Astrocyte of the spinal cord (primary cell): ENCODE measurements around the gene GALNT2.

Experiments
- DNase-seq: peaks from one replicate; pipeline ENCODE4 v3.0.0; 2011; ENCODE audit warnings: low read depth, low spot score
- H3K4me3 ChIP-seq: 2 replicates; pipeline ENCODE4 v1.5.1; 2011; ENCODE audit warnings: low read depth, mild to moderate bottlenecking, low read length, moderate library complexity
- in situ Hi-C: cut with HindIII; loops from 2 replicates; pipeline ENCODE4 v1.10.0; 2017; ENCODE audit warnings: low sequenced_read_pairs
- TF ChIP-seq, protein P1 (sequence below): IDR thresholded peaks from 2 replicates; pipeline ENCODE4 v1.5.1; 2012; ENCODE audit warnings: low read depth, mild to moderate bottlenecking, low read length, inconsistent platforms

The GALNT2 gene

DNA sequence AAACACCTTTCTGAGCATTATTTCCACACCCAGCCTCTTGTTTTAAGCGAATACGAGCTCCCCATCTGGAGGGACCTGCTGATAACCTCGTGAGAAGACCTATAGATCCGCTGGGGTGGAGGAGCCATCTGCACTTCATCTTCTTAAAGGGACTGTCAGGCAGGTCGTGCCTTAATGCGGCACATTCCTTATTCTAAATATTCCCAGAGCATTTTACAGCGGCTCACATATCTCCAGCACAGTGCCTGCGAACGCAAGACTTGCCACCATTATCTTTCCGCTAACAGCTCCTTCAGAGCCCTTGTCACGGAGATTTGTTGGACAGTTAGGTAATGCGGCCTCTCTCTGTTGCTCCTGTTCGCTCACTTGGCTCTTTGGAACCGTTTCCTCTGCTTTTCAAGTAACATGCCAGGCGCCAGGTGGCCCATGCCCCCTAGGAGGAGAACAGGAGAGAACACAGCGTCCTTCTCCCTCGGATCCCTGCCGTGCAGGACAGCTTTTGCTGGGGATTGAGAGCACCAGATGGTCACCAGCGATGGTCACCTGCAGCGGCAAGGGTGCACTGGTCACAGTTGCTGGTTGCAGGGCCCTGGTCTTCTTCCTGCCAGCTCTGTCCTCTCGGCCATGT, 196.6 kb downstream of the GALNT2 start:
- in situ Hi-C loops: no loop called here
- DNase-seq: no peak
- TF ChIP-seq, protein P1, sequence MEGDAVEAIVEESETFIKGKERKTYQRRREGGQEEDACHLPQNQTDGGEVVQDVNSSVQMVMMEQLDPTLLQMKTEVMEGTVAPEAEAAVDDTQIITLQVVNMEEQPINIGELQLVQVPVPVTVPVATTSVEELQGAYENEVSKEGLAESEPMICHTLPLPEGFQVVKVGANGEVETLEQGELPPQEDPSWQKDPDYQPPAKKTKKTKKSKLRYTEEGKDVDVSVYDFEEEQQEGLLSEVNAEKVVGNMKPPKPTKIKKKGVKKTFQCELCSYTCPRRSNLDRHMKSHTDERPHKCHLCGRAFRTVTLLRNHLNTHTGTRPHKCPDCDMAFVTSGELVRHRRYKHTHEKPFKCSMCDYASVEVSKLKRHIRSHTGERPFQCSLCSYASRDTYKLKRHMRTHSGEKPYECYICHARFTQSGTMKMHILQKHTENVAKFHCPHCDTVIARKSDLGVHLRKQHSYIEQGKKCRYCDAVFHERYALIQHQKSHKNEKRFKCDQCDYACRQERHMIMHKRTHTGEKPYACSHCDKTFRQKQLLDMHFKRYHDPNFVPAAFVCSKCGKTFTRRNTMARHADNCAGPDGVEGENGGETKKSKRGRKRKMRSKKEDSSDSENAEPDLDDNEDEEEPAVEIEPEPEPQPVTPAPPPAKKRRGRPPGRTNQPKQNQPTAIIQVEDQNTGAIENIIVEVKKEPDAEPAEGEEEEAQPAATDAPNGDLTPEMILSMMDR: no peak

DNA sequence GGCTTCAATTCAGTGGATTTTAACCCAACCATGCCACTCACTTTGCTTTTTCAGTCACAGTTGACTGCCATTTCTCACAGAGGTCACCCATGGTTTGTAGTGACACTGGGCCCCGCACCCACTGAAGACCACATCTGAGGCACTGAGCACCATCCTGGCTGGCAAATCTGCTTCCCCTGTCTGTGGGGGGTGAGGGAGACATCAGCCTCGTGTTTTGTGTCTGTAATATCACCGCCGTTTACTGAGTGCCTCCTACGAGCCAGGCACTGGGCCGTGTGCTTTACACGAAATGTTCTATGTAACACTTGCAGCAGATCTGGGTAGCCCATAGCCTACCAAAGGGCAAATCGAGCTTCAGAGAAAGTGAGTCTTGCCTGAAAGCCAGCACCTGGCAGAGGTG, 197.3 kb downstream of the GALNT2 start:
- no peak overlapping the region for H3K4me3 ChIP-seq
- in situ Hi-C loops: no loop called here
- TF ChIP-seq, protein P1: no peak
- no peak for DNase-seq

More for the DNA sequence above, 196.6 kb downstream of the GALNT2 start:
- H3K4me3 ChIP-seq: no peak overlapping the region

DNA sequence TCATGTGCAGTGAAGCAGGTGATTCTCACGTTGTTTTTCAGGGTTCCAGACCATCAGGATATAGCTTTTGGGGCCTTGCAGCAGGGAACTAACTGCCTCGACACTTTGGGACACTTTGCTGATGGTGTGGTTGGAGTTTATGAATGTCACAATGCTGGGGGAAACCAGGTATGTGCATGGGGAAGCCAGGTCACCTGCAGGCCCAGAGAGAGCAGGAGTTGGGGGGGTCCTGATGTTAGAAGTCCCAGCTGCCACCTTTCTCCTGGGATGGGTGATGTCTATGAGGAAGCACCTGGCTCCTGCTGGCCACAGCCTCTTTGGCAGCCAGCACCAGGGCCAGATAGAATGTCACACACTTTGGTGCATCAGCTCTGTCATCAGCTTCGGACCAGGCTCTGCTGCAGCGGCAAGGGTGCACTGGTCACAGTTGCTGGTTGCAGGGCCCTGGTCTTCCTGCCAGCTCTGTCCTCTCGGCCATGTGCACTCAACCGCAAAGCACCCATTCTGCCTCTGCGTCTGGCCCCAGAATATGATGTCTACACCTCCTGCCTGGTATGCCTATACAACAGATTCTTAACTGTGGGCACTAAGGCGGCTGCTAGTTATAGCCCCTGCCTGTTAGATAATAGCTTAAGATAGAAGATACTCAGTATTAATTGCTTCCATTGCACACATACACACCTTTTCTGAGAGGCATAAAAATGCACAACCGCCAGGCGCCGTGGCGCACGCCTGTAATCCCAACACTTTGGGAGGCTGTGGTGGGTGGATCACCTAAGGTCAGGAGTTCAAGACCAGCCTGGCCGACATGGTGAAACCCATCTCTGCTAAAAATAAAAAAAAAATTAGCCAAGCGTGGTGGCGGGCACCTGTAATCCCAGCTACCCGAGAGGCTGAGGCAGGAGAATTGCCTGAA, 198.4 kb downstream of the GALNT2 start:
- no peak overlapping the region for H3K4me3 ChIP-seq
- in situ Hi-C loops: no loop called here
- TF ChIP-seq, protein P1: no peak
- no peak for DNase-seq

DNA sequence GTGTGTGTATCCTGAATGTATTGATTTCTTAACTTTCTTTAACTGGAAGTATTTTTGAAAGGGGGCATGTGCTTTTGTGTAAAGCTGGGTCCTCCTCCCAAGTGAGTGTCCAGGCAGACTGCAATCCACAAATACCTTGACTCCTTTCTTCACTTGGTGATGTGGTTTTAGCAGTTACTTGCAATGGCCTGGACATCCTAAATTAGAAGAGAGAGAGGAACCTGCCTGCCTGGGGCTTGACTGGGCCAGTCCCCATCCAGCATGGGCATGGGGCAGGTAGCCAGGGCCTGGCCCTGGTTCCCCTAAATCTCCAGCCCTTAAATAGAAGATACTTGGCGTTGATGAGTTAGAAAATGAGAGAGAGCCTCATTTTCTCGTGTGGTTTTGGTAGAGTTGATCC, 199.4 kb downstream of the GALNT2 start:
- no peak for DNase-seq
- in situ Hi-C loops: no loop called here
- TF ChIP-seq, protein P1: no peak
- no peak overlapping the region for H3K4me3 ChIP-seq

DNA sequence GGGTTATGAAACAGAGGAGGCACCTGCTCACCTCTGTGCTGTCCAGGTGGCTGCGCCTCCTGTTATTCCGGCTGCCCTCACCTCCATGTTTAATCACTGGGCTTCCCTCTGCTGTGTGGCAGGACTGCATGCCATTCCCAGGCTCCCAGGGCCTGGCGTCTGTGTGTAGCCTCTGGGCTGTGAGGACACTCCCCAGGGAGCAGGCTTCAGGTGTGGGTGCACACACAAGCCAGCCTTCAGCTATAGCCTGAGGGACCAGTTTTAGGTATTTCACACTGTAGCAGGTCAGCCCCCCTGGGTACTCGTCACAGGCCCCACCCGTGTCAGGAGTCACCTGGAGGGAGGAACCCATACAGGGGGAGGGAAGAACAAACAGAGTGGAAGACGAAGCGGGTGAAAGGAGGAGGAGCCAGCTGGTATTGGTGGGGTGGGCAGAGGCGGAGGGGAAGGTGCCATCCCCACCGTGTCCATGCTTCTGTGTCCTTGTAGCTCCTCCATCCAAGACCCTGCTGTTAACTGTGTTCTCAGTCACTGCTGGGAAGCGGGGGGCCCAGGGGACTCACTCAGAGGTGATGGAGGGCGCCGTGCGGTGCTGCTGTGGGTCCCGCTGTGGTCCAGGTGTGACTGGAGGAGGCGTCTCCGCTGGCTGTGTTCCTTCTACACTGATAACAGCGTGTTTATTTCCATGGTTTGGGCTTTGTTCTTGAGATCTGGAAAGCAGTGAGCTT, 200.5 kb downstream of the GALNT2 start:
- no peak overlapping the region for H3K4me3 ChIP-seq
- no peak for DNase-seq
- TF ChIP-seq, protein P1: no peak
- in situ Hi-C loops: no loop called here

DNA sequence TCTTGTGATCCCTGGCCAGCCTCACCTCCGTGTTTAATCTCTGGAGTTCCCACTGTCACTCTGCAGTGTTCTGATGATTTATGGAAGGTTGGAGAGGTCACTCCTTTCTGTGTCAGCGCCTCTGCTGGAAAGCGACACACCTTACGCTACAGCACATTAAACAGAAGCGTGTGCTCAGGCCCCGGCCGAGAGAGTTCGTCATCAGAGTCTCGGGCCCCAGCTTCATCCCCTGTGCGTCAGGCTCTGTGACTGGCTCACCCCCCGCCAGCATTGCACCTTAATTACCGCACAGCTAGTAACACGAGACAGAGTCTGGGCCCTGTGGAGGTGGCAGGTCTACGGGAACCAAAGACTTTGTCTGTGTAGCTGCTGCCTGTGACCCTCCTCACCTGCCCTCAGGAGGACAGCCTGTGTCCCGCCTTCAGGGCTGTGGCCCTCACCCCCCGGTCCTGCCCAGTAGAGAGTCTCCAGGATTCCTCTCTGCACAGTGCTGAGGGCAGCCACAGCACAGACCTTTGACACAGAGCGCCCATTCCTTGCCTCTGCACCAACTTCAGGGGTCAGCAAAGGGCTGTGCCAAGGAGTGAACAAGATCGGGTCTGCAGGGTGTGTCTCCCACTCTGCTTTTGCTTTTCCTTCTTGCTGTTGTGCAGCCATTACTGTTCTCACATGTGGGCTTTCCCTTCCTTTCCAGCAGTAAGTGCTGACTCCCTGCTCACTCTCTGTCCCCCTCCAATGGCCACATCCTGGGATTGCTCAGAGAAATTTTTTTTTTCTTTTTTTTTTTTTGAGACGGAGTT, 201.5 kb downstream of the GALNT2 start:
- DNase-seq: peak; percentile 75
- TF ChIP-seq, protein P1: peak; percentile 87
- H3K4me3 ChIP-seq: no peak overlapping the region
- in situ Hi-C loops: no loop called here
